Measurements from ENCODE around the gene MIEF2.
"Not testable (repeated sequence)": the region's sequence is repeated elsewhere in the genome, so short reads cannot be mapped to it uniquely, and the experiment has no call there.

MIEF2 gene, protein sequence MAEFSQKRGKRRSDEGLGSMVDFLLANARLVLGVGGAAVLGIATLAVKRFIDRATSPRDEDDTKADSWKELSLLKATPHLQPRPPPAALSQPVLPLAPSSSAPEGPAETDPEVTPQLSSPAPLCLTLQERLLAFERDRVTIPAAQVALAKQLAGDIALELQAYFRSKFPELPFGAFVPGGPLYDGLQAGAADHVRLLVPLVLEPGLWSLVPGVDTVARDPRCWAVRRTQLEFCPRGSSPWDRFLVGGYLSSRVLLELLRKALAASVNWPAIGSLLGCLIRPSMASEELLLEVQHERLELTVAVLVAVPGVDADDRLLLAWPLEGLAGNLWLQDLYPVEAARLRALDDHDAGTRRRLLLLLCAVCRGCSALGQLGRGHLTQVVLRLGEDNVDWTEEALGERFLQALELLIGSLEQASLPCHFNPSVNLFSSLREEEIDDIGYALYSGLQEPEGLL

DNA sequence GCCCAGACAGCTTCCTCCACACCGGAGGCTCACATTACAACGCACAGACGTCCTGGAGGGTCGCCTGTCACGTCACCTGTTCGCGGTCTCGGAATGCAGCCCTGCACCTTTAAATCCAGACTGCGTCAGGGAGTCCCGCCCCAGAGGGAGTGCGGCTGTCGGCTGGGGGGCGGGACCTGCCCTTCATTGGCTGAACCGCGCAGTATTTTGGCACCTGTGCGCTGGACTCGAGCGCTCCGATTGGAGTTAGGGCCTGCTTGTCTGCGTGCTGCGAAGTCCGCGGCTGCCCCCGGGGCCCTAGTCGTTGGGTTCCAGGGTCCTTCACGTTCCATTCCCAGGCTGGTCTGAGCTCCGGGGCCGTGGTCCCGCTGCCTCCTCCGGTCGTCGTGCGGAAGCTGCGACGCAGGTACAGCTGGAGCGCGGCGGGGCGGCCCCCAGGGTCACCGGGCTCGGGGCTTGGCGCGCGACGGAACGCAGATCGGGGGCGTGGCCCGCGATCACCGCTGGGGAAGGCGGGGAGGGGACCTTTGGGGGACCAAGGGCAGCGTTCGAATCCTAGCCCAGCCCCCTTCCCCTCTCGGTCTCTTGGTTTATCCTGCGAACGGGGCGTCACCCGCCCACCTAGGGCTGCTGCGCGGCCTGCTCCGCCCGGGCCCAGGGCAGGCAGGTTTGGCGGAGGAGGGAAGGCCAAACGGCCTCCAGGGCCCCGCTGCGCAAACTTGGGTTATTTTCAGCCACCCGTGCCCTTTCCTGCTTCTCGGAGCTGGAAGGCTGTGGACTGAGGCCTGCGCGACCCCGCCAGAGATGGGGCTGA, at the start of gene MIEF2:
TSS of gene MIEF2 (plus strand) at position 331 of the 814 bp plus-strand sequence. CDS start 2,059 bp downstream, outside the sequence.
- DNase-seq = peak; percentile 91

DNA sequence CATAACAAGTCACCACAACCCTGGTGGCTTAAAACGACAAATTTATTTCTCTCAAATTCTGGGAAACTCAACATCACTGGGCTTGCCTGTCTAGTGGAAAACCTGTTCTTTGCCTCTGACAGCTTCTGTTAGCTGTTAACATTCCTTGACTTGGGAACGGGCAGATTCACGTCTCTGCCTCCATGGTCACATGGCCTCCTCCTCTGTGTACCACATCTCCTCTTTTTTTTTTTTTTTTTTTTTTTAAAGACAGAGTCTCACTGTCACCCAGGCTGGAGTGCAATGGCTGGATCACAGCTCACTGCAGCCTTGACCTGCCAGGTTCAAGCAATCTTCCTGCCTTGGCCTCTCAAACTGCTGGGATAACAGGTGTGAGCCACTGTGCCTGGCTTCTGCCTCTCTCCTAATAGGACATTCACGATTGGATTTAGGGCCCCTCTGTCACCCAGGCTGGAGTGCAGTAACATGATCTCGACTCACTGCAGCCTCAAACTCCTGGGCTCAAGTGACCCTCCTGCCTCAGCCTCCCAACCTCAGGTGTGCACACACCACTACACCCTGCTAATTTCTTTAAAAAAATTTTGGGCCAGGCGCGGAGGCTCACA, 46.7 kb upstream of the MIEF2 start:
- DNase-seq = no peak

DNA sequence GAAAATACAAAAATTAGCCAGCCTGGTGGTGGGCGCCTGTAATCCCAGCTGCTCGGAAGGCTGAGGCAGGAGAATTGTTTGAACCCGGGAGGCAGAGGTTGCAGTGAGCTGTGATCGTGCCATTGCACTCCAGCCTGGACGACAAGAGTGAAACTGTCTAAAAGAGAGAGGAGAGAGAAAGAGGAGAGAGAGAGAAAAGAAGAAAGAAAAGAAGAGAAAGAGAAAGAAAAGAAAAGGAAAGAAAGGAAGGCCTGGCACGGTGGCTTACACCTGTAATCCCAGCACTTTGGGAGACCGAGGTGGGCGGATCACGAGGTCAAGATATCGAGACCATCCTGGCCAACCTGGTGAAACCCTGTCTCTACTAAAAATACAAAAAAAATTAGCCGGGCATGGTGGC, 43.6 kb upstream of the MIEF2 start:
- not testable (repeated sequence) for DNase-seq

DNA sequence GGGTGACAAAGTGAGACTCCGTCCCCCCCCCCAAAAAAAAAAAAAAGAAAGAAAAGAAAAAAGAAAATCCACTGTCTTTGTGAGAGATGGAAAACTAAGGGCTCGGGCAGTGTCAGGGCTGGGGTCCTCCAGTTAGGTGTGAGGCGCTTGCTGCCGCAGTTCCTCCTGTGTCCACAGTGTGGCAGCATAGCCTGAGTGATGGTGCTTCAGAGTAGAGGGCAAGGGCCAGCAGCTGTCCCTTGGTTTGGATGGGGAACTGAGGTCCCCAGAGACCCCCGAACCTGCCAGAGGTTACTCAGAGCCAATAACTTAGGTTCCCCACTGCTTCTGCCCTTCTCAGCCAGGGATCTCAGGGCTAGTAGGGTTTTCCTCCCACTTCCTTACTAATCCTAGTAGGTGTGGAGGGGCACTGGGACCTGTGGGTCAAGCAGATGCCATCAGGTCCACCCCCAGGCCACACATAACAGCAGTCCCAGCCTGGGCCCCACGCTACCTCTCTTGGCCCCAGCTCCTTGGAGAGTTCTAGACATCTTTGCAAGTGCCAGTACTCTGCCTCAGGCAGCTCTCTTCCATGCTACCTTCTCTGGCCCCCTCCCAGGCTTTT, 42.9 kb upstream of the MIEF2 start:
- DNase-seq = peak; percentile 69

DNA sequence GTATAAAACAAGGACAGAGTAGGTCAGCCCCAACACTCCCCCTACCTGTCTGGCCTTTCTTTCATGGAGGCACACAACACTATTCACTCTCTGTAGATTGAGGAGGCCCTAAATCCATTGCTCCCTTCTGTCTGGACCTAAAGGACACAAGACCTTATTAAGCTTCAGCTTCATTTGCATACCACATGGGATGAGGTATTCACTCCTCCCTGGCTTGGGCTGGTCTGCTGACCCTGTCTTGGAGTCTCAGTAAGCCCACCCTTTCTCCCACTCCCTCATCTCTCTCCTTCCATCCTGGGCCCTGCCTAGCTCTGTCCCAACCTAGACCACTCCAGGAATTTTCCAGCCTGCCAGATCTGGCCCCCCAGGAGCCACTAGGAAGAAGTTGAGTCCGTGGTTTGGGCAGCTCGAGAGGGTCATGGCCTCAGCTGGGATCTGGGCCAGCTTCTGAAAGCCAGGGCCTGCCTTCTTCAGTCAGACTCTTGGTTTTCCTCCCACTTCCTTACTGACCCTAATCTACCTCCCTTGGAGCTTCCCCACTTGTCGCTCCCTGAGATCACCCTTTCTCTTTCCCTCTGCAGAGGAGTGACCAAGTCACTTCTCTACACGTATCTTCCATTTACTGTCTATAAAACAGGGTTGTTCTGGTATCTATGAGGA, 41.6 kb upstream of the MIEF2 start:
- no peak for DNase-seq

DNA sequence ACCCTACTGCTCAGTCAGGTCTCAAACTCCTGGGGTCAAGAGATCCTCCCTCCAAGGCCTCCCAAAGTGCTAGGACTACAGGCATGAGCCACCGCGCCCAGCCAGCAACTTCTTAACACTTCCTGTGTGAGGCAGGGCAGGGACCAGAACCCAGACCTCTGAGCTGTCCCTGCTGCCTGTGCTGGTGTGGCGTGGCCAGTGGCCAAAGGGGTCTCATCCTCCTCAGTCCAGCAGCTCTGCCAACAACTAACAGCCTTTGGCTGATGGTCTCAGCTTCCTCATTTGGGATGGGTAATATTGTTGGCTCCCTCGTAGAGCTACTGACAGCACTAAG, 36.4 kb upstream of the MIEF2 start:
- DNase-seq = no peak

DNA sequence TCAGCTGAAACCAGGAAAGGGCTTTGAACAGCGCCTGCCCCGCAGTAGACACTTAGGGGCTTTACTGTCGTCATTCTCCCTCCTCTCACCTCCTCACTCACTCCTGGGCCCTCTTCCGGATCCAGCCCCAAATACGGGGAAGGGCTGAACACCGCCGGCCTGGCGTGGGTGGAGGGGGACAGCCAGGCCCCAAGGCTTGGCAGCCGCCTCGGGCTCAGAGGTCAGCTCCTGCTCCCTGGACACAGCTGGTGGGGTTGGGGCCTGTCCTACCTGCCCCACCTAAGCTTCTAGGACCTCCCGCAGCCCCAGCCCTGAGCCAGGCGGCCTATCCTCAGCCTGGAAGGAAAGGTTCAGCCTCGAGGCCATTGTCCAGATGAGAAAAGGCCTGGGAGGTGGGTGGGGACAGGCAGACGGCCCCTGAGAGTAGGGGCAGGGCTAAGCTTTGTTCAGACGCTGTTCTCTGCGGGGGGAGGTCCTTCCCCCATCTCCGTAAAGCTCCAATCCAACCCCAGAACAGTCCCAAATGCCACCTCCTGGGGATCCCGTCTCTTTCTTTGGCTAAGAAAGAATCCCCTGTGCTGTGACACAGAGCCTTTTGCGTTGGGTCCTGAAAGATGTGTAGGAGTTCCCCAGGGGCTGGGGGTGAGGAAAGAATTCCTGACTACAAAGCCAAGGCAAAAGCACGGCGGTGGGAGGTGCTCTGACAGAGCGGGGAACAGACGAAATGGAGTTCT, 35.9 kb upstream of the MIEF2 start:
- no peak for DNase-seq

DNA sequence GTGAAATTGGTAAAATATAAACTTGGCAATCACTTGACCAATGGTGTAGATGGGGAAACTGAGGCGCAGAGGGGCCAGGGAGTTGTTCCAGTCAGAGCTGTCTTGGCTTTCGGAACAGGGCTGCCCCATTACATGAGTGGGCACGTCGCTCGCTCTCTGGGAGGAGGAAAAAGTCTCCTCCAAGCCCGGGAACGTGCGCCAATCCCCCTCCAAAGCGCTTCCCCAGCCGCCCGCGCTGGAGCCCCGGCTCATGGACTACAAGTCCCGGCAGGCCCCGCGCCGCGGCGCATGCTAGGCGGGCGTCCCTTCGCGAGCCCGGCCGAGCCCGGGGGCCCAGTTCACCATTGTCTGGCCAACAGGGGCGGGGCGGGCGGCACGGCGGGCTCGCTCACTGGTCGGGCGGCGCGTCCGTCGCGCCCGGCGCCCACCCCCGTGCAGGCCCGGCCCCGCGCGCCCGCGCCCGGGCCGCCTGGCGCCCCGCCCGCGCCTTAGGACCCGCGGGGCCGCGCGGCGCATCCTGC, 35.3 kb upstream of the MIEF2 start, which contains the start of gene LLGL1:
TSS of gene LLGL1 (plus strand) at position 515 of the 521 bp plus-strand sequence. CDS start 48 bp downstream, outside the sequence.
- peak; percentile 95 for DNase-seq

DNA sequence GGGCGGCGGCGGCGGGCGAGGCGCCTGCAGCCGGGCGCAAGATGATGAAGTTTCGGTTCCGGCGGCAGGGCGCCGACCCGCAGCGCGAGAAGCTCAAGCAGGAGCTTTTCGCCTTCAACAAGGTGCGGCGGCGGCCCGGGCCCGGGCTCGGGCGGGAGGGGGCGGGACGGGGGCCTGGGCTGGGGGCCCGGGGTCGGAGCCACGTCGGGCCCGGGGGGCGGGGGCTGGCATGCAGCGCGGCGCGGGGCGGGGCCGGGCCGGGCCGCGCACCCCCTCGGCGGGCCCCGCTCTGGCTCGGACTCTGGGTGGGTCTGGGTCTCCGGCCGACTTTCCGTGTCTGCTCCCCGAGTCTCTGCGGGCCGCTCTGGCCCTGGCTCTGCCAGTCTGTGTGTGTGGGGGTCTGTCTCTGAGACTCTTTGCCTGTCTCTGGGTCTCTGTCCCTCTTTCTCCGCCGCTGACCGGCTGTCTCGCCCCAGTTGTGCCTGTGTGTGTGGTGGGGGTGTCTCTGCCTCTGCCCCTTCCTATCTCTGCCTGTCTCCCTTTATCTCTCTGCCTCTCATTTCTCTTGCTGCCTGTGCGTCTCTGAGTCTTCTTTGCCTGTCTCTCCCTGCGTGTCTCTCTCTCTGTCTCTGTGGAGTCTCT, 34.7 kb upstream of the MIEF2 start:
- no peak for DNase-seq

DNA sequence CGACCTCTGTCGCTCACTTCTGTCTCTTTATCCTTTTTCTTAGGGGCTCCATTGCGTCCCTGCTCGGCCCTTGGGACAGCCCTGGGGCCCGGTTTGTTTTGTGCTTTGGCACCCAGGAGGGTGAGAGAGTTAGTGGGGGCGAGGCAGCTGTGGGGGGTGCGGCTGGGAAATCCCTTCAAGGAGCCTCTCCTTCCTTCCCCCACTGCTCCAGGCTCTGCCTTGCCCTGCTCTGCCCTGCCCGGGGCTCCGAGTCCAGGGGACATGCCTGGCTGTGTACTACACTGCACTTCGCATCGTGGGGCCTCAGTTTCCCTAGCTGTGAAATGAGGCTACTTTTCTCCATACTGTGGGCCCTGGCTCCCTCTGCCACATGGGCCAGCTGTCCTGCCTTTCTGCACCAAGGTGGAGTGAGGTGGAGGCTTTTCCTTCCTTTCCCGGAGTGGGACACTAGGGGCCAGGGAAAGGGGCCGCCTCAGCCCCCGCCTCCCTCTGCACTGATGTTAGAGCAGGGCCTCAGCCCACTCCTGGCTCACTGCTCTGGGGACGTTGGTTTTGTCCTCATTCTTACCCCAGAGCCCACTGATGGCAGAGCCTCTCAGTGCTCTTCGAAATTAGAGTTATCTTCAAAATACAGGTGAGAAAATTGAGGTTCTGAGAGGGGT, 34.0 kb upstream of the MIEF2 start:
- no peak for DNase-seq

DNA sequence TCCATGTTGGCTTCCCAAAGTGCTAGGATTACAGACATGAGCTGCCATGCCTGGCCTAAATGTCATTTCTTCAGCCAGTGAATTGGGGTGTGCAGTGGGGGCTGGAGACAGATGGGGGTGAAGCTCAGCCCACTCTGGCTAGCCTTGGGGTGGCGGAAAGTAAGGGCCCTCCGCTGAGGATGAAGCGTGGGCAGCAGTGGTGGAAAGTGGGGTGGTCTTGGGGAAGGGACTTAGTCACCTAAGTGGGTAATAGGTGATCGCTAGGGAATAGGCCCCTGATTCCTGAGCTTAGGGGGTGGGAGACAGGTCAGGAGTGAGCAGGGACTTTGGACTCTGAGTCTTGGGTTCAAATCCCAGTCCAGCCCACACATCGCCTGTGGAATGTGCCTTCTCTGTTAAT, 32.8 kb upstream of the MIEF2 start:
- DNase-seq = no peak

DNA sequence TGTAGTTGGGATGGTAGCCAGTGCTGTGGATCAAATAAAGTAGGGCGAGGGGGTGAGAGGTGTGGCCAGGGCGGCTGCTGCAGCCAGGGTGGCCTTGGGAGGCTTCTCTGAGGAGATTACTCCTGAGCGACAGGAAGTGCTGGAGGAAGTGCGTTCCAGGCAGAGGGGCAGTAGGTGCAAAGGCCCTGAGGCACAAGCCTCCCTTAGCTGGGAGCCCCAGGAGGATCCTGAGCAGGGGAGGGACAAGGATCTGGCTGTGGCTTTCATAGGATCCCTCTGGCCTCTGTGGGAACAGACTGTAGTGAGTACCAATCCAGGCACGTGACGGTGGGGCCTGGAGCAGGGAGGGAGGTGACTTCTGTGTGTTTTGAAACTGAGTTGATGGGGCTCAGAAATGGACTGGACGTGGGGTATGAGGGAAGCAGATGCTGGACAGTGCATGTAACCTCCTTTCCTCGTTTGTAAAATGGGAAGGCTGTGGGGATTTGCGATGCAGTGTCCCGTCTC, 32.2 kb upstream of the MIEF2 start:
- no peak for DNase-seq

DNA sequence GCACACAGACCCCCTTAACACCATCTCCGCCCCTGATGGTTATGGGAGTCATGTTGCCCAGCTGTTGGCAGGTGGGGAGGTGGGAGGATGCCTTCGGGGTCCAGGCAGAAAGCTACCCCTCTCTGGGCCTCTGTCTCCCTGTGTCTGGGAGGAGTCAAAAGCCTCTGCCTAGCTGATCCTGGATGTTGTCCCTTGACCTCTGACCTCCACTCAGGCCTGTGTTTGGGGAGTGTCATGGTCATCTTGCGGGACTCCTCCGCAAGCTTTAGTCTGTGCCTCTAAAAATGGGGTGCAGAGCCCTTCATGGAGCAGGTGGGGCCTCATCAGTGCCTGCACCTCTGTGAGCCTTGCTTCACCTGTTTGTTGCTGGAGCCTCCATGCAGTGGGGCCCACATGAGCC, 31.2 kb upstream of the MIEF2 start:
- no peak for DNase-seq

DNA sequence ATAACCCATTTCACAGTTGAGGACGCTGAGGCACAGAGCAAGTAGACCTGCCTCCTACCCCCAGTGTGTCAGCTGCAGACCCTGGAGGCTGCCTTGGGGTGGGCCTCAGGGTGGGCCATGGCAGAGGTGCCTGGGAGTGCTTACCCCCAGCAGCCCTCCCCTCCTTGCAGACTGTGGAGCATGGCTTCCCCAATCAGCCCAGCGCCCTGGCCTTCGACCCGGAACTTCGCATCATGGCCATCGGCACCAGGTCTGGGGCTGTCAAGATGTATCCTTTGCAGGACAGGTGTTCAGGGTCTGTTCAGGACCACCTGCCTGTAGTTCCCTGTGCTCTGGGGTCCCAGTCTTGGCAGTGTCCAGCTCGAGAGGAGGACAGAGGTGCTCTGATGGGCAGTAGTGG, 30.7 kb upstream of the MIEF2 start:
- DNase-seq = no peak

DNA sequence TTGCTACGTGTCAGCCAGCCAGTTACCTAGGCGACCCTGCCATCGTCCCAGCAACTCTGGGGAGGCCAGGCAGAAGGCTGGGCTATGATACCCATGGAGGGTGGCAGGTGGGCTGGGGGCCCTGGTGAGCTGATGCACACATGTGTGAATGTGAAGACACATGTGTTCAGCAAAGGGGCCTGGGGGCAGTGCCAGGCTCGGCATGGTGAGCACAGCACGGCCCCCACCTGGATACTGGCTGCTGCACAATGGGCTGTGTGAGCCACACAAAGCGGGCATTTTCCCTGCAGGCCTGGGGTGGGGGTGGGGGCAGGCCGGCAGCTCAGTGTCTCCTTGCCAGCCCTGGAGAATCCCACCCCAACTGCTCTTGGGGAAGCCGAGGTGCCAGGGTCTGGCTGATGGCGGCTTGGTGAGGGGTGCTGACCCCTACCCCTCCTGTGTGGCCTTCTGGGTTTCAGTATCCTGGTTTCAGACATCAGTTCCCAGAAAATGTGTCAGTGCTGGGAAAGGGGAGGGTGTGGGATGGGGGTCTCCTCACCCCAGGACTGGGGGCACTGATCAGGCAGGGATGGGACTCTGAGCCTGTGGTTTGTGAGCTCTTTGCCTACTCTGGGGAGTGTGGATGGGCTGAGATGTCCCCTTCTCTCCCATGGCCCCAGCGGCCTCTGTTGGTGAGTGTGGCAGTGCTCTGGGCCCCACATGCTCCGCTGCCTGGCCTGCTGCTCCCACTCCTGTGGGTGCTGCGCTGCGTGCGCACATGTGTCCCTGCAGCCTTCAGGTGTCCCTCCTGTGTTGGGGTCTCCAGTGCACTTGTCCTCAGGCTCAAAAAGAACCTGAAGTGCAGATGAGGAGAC, 29.9 kb upstream of the MIEF2 start:
- no peak for DNase-seq

DNA sequence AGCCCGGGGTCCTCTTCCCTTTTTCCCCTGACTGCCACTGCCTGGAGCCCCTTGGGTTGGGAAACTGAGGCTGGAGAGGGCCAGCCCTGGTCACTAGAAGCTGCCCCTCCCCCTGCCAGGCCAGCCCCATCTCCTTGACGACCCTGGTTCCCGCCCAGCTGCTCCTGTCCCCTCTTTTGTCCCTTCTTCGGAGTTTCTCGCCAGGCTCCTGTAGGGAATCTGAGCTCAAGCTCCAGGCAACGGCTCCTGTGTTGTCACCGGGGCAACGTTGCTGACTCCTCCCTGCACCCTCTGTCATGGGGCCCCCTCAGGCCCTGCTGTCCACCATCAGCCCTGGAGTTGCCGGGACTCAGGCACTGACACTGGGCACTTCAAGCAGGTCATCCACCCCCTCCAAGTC, 29.3 kb upstream of the MIEF2 start:
- DNase-seq = no peak

DNA sequence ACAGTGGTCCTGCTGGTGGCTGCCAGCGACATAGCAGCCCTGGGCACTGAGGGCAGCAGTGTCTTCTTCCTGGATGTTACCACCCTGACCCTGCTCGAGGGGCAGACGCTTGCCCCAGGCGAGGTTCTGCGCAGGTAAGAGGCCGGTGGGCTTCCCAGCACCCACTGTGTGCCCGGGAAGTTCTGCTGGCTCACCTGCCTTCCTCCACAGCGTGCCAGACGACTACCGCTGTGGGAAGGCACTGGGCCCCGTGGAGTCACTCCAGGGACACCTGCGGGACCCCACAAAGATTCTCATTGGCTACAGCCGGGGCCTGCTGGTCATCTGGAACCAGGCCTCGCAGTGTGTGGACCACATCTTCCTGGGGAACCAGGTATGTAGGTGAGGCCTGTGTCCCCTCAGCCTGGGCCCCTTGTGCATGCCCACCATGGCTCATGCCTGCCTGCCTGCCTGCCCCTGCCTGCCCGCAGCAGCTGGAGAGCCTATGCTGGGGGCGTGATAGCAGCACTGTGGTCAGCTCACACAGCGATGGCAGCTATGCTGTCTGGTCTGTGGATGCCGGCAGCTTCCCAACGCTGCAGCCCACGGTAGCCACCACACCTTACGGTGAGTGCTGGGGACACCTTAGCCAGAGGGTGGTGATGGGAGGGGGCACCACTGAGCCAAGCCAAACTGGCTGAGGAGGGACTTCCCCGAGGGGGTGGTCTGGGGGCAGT, 26.5 kb upstream of the MIEF2 start:
- no peak for DNase-seq

DNA sequence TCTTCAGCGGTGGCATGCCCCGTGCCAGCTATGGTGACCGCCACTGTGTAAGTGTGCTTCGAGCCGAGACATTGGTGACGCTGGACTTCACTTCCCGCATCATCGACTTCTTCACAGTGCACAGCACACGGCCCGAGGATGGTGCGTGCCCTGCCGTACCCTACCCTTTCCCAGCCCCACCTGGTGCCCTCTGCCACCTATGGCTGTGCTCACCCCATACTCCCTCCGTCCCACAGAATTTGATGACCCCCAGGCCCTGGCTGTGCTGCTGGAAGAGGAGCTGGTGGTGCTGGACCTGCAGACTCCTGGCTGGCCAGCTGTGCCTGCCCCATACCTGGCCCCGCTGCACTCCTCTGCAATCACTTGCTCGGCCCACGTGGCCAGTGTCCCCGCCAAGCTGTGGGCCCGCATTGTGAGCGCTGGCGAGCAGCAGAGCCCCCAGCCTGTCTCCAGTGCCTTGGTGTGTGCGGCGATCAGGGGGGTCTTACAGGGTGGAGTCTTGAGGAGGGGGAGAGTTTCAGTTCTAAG, 25.5 kb upstream of the MIEF2 start:
- no peak for DNase-seq
